Dendritic cell treated with granulocyte-macrophage colony-stimulating factor and Interleukin-4, amounts not matched to agents 40 ng/mL and 50 ng/mL, for 4 days (primary cell): ENCODE data around the gene APC2.
"Not testable (repeated sequence)": the region's sequence is repeated elsewhere in the genome, so short reads cannot be mapped to it uniquely, and the experiment has no call there.

Source experiments
- H3K27ac Mint-ChIP-seq: one replicate; pipeline ENCODE4 v1.8.0; 2022; ENCODE audit warnings: mild to moderate bottlenecking, mixed read lengths
- H3K27me3 Mint-ChIP-seq: one replicate; pipeline ENCODE4 v1.8.0; 2022; ENCODE audit warnings: mild to moderate bottlenecking, mixed read lengths
- H3K36me3 Mint-ChIP-seq: one replicate; pipeline ENCODE4 v1.8.0; 2022; ENCODE audit warnings: low read depth, mixed read lengths
- H3K4me1 Mint-ChIP-seq: one replicate; pipeline ENCODE4 v1.8.0; 2022; ENCODE audit warnings: low read depth, mixed read lengths
- H3K4me3 Mint-ChIP-seq: one replicate; pipeline ENCODE4 v1.8.0; 2022; ENCODE audit warnings: mild to moderate bottlenecking, moderate library complexity, mixed read lengths
- H3K9me3 Mint-ChIP-seq: one replicate; pipeline ENCODE4 v1.8.0; 2022; ENCODE audit warnings: mixed read lengths
- intact Hi-C: fragments of 100-400 bp; cut with micrococcal nuclease; formaldehyde crosslinking; loops from one replicate; pipeline ENCODE4 v1.15.0; 2022

The APC2 gene

DNA sequence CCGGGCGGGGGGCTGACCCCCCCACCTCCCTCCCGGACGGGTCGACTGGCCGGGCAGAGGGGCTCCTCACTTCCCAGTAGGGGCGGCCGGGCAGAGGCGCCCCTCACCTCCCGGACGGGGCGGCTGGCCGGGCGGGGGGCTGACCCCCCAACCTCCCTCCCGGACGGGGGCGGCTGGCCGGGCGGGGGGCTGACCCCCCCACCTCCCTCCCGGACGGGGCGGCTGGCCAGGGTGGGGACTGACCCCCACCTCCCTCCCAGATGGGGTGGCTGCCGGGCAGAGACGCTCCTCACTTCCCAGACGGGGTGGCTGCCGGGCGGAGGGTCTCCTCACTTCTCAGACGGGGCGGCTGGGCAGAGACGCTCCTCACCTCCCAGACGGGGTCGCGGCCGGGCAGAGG, 49.3 kb downstream of the APC2 start:
- peaks cover 48% of the 10 kb centered on the region for H3K27me3 Mint-ChIP-seq
- not testable (repeated sequence) for H3K36me3 Mint-ChIP-seq

GRCh38 chr19:1501200-1501595, 51.3 kb downstream of the APC2 start:
- intact Hi-C loops = no loop called here
- H3K27me3 Mint-ChIP-seq = peaks cover 58% of the 10 kb centered on the region

More for the DNA sequence above, 49.3 kb downstream of the APC2 start:
- H3K4me3 Mint-ChIP-seq, intact Hi-C loops, H3K4me1 Mint-ChIP-seq, H3K27ac Mint-ChIP-seq, H3K9me3 Mint-ChIP-seq: not testable (repeated sequence)

GRCh38 chr19:1502433-1503088, 52.6 kb downstream of the APC2 start:
- H3K27me3 Mint-ChIP-seq = peaks cover 56% of the 10 kb centered on the region
- no peak overlapping the region for H3K27ac Mint-ChIP-seq
- peaks cover 6% of the 10 kb centered on the region for H3K4me1 Mint-ChIP-seq
- H3K36me3 Mint-ChIP-seq = no peaks in the 10 kb centered on the region
- H3K4me3 Mint-ChIP-seq = no peak overlapping the region
- H3K9me3 Mint-ChIP-seq = no peaks in the 10 kb centered on the region
- intact Hi-C loops = no loop called here

More at GRCh38 chr19:1501200-1501595, 51.3 kb downstream of the APC2 start:
- no peaks in the 10 kb centered on the region for H3K9me3 Mint-ChIP-seq
- no peak overlapping the region for H3K4me3 Mint-ChIP-seq
- no peak overlapping the region for H3K27ac Mint-ChIP-seq
- H3K4me1 Mint-ChIP-seq = peaks cover 6% of the 10 kb centered on the region
- H3K36me3 Mint-ChIP-seq = no peaks in the 10 kb centered on the region

- intact Hi-C loops = no loop called here
- no peaks in the 10 kb centered on the region for H3K9me3 Mint-ChIP-seq
- peaks cover 13% of the 10 kb centered on the region for H3K4me1 Mint-ChIP-seq
- no peaks in the 10 kb centered on the region for H3K36me3 Mint-ChIP-seq
- H3K4me3 Mint-ChIP-seq = no peak overlapping the region
- H3K27me3 Mint-ChIP-seq = peaks cover 59% of the 10 kb centered on the region
- H3K27ac Mint-ChIP-seq = no peak overlapping the region
These were observed 53.4 kb downstream of the APC2 start for GRCh38 chr19:1503089-1503924.

DNA sequence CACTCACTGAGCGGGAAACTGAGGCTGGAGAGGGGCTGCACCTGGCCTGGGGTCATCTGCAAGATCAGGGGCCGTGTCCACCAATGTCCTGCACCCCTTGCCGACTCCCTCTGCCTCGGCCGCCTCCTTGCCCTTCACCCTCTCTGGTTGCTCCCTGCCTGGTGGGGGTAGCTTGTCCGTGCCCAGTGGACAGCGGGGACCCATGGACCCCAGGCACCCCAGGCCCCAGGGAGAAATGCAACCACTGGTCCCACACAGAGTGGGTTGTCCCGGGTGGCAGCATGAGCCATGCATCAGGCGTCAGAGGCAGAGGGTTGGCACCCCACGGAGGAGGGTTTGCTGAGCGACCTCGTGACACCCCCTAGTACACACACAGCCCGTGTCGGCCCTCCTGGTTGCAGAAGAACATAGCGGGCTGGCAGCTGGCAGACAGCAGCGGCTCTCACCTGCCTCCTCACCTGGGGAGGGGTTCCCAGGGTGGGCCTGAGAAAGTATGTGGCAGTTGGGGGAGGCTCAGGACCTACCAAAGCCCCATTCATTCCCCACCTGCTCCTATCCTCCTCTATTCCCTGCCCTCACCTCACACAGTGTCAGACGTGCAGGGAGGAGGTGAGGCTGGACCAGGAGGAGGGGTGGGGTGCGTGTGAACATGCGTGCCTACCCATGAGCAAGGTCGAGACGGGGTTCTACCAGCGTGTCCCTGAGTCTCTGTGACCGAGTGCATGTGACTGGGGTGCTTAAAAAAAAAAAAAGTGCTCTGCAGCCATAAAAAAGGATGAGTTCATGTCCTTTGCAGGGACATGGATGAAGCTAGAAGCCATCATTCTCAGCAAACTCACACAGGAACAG, 54.2 kb downstream of the APC2 start:
- Mint-ChIP-seq H3K27me3 (peaks cover 66% of the 10 kb centered on the region), H3K4me3 (no peak overlapping the region), H3K9me3 (no peaks in the 10 kb centered on the region), H3K27ac (no peak overlapping the region), H3K4me1 (peaks cover 17% of the 10 kb centered on the region), H3K36me3 (no peaks in the 10 kb centered on the region)
- intact Hi-C loops = no loop called here

DNA sequence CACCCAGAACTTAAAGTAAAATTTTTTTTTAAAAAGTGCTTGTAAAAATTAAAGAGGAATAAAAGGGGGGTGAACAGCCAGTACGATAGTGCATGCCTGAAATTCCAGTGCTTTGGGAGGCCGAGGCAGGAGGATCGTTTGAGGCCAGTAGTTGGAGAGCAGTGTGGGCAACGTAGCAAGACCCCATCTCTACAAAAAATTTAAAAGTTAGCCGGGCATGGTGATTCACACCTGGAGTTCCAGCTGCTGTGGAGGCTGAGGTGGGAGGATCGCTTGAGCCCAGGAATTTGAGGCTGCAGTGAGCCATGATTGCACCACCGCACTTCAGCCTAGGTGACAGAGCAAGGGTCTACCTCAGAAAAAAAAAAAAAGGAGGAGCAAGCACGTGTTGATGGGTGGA, 55.1 kb downstream of the APC2 start:
- Mint-ChIP-seq H3K4me3 (no peak overlapping the region), H3K27me3 (peaks cover 71% of the 10 kb centered on the region), H3K27ac (no peak overlapping the region), H3K9me3 (no peaks in the 10 kb centered on the region), H3K4me1 (peaks cover 17% of the 10 kb centered on the region), H3K36me3 (no peaks in the 10 kb centered on the region)
- intact Hi-C loops = no loop called here

DNA sequence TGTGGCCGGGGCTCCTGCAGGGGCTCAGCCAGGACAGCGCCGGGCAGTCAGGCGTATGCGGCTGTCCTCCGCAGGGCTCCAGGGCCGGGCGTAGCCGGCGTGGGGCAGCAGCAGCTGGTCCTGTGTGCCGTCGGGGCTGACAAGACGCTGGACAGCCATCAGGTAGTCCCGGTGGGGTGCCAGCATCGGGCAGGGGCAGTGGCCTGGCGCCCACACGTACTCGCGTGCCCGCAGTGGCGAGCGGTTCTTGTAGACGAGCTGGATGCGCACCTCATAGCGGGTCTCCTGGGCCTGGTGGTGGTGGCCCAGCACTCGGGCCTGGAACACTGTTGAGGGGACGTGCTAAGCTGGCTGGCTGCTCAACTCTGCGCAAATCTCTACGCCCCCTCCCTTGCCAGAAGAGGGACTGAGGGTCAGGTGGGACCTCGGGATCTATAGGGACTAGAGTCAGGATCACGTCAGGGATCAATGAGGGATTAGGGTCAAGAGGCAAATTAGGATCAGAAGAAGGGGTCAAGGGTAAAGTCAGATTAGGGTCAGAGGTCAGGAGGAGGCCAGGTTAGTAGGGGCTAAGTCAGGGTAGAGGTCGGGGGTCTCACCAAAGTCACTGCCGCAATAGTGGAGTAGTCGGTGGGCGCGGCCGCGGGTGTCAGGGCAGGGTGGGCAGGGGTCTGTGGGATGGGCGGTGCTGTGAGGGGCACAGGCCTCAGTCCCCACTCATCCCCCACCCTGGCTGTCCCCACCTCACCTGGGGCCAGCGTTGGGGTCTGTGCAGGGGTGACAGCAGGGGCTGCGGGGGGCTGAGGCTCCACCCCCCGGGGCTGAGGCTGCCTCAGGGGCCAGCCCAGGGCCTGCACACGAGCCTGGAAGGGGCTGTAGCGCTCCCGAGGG, 56.3 kb downstream of the APC2 start:
- no peaks in the 10 kb centered on the region for H3K9me3 Mint-ChIP-seq
- no peak overlapping the region for H3K4me3 Mint-ChIP-seq
- H3K27me3 Mint-ChIP-seq = peaks cover 78% of the 10 kb centered on the region
- no peaks in the 10 kb centered on the region for H3K36me3 Mint-ChIP-seq
- peaks cover 17% of the 10 kb centered on the region for H3K4me1 Mint-ChIP-seq
- no peak overlapping the region for H3K27ac Mint-ChIP-seq
- intact Hi-C loops = no loop called here

DNA sequence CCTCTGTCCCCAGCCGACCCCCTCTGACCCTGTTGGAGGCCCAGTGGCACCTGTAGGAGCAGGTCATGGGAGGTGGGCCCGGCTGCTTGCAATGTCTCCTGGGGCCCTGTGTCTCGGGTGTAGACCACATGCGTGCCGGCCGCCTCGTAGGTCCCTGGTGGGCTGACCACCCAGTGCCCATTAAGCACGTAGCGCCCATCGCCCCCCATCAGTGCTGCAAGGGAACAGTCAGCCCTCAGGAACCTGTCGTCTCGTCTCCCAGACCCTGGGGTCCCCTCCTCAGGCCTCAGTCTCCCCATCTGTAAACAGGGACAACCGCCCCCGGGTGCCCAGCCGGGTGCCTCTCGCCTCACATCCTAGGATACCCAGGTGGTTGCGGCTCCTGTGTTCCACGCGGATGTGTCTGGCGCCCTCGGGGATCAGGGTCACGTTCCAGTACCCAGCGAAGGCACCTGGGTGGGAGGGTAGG, 57.3 kb downstream of the APC2 start:
- Mint-ChIP-seq H3K4me1 (peaks cover 18% of the 10 kb centered on the region), H3K36me3 (no peaks in the 10 kb centered on the region), H3K9me3 (no peaks in the 10 kb centered on the region), H3K4me3 (no peak overlapping the region), H3K27me3 (peaks cover 83% of the 10 kb centered on the region), H3K27ac (peak overlapping the region; percentile 85)
- intact Hi-C loops = no loop called here

GRCh38 chr19:1507763-1508506, 58.0 kb downstream of the APC2 start:
- peak overlapping the region; percentile 85 for H3K27ac Mint-ChIP-seq
- H3K36me3 Mint-ChIP-seq = no peaks in the 10 kb centered on the region
- no peaks in the 10 kb centered on the region for H3K9me3 Mint-ChIP-seq
- H3K27me3 Mint-ChIP-seq = peaks cover 82% of the 10 kb centered on the region
- H3K4me1 Mint-ChIP-seq = peaks cover 24% of the 10 kb centered on the region
- H3K4me3 Mint-ChIP-seq = peak overlapping the region; percentile 80
- intact Hi-C loops = no loop called here

DNA sequence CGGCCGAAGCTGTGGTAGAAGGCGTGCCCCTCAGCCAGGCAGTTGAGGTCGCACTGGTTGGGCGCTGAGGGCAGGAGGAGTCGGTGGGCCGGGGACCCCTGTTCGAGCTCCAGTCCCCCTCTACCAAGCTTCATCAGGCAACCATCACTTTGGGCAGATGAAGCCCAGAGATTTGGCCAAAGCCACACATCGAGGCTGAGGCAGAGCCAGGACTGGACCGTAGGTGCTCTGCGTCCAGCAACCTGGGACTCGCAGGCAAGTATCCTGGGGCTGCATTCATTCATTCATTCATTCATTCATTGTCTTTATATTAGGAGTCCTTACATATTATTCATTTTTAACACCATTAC, 58.6 kb downstream of the APC2 start:
- Mint-ChIP-seq H3K9me3 (no peaks in the 10 kb centered on the region), H3K27ac (peak overlapping the region; percentile 85), H3K4me1 (peaks cover 24% of the 10 kb centered on the region), H3K27me3 (peaks cover 77% of the 10 kb centered on the region), H3K4me3 (peak overlapping the region; percentile 80), H3K36me3 (no peaks in the 10 kb centered on the region)
- intact Hi-C loops = no loop called here

GRCh38 chr19:1509602-1510441, 59.9 kb downstream of the APC2 start:
- no peaks in the 10 kb centered on the region for H3K9me3 Mint-ChIP-seq
- no peaks in the 10 kb centered on the region for H3K36me3 Mint-ChIP-seq
- H3K4me1 Mint-ChIP-seq = peaks cover 24% of the 10 kb centered on the region
- intact Hi-C loops = loop anchor here (5.0 kb wide), 1 partner anchor 38 kb away; no protein-coding TSS in a partner anchor
- no peak overlapping the region for H3K4me3 Mint-ChIP-seq
- no peak overlapping the region for H3K27ac Mint-ChIP-seq
- H3K27me3 Mint-ChIP-seq = peaks cover 76% of the 10 kb centered on the region

- no peak overlapping the region for H3K4me3 Mint-ChIP-seq
These were observed 60.5 kb downstream of the APC2 start for GRCh38 chr19:1510442-1510806.

More at GRCh38 chr19:1510442-1510806, 60.5 kb downstream of the APC2 start:
- Mint-ChIP-seq H3K36me3 (no peaks in the 10 kb centered on the region), H3K27me3 (peaks cover 76% of the 10 kb centered on the region), H3K4me1 (peaks cover 22% of the 10 kb centered on the region), H3K27ac (no peak overlapping the region), H3K9me3 (no peaks in the 10 kb centered on the region)
- intact Hi-C loops = loop anchor here (5.0 kb wide), 1 partner anchor 38 kb away; no protein-coding TSS in a partner anchor
